Endothelial cell (in vitro differentiated cells): ENCODE measurements around the gene SOX11. TPM values are rescaled to one million over a fixed set of nuclear protein-coding genes. Genes with fewer than 3 reads are reported as not detected.

Source experiments
- DNase-seq: peaks from one replicate; pipeline ENCODE4 v3.0.0; 2021; ENCODE audit warnings: low spot score
- H3K27ac Mint-ChIP-seq: one replicate; pipeline ENCODE4 v1.8.0; 2021; ENCODE audit warnings: mixed read lengths, inconsistent platforms; ENCODE audit not compliant: unreplicated experiment
- H3K27me3 Mint-ChIP-seq: one replicate; pipeline ENCODE4 v1.8.0; 2021; ENCODE audit warnings: mild to moderate bottlenecking, moderate library complexity, mixed read lengths, inconsistent platforms; ENCODE audit not compliant: unreplicated experiment
- H3K36me3 Mint-ChIP-seq: one replicate; pipeline ENCODE4 v1.8.0; 2021; ENCODE audit warnings: mild to moderate bottlenecking, low read depth, mixed read lengths, inconsistent platforms; ENCODE audit not compliant: unreplicated experiment
- H3K4me1 Mint-ChIP-seq: one replicate; pipeline ENCODE4 v1.8.0; 2021; ENCODE audit warnings: mild to moderate bottlenecking, mixed read lengths, inconsistent platforms; ENCODE audit not compliant: unreplicated experiment
- H3K4me3 Mint-ChIP-seq: one replicate; pipeline ENCODE4 v1.8.0; 2021; ENCODE audit warnings: mild to moderate bottlenecking, mixed read lengths, inconsistent platforms; ENCODE audit not compliant: unreplicated experiment
- H3K9me3 Mint-ChIP-seq: one replicate; pipeline ENCODE4 v1.8.0; 2021; ENCODE audit warnings: mixed read lengths, inconsistent platforms; ENCODE audit not compliant: unreplicated experiment
- CTCF ChIP-seq: fragments of 200-600 bp; sonication (generic); IDR thresholded peaks from one replicate; pipeline ENCODE4 v1.5.0; 2021; ENCODE audit warnings: antibody characterized with exemption; ENCODE audit not compliant: unreplicated experiment
- total RNA-seq: library from RNA; stranded (reverse); fragmentation: NEBNext Ultra II Directional; extraction: Animal tissue kit (Norgen Biotek cat#: 25700); gene quantifications from one replicate; pipeline ENCODE4 v1.2.1, GENCODE V29; 2021; ENCODE audit not compliant: unreplicated experiment

SOX11 gene
- total RNA-seq, 1 donor from 2014 or later: 39.4 TPM

GRCh38 chr2:5725794-5726463 is 33.7 kb downstream of the SOX11 start:
- peak; percentile 55 for DNase-seq
- no peaks in the 10 kb centered on the region for H3K36me3 Mint-ChIP-seq

GRCh38 chr2:5727235-5727634 is 35.1 kb downstream of the SOX11 start:
- Mint-ChIP-seq H3K4me1 (peaks cover 7% of the 10 kb centered on the region), H3K27ac (no peak overlapping the region), H3K36me3 (no peaks in the 10 kb centered on the region), H3K27me3 (peaks cover 3% of the 10 kb centered on the region), H3K9me3 (no peaks in the 10 kb centered on the region), H3K4me3 (peak overlapping the region; percentile 26)
- no peak for DNase-seq
- TF ChIP-seq CTCF: no peak

More at GRCh38 chr2:5725794-5726463, 33.7 kb downstream of the SOX11 start:
- H3K27me3 Mint-ChIP-seq: peaks cover 3% of the 10 kb centered on the region
- no peak for TF ChIP-seq CTCF
- H3K4me3 Mint-ChIP-seq: peak overlapping the region; percentile 76
- no peaks in the 10 kb centered on the region for H3K9me3 Mint-ChIP-seq
- H3K4me1 Mint-ChIP-seq: peaks cover 3% of the 10 kb centered on the region
- peak overlapping the region; percentile 92 for H3K27ac Mint-ChIP-seq

GRCh38 chr2:5729416-5729815 is 37.2 kb downstream of the SOX11 start:
- Mint-ChIP-seq H3K4me3 (no peak overlapping the region), H3K27me3 (peaks cover 3% of the 10 kb centered on the region), H3K27ac (no peak overlapping the region), H3K4me1 (peaks cover 7% of the 10 kb centered on the region), H3K36me3 (no peaks in the 10 kb centered on the region), H3K9me3 (no peaks in the 10 kb centered on the region)
- DNase-seq: no peak
- TF ChIP-seq CTCF: no peak

GRCh38 chr2:5730386-5730785 is 38.2 kb downstream of the SOX11 start:
- Mint-ChIP-seq H3K27ac (no peak overlapping the region), H3K4me1 (peaks cover 7% of the 10 kb centered on the region), H3K9me3 (no peaks in the 10 kb centered on the region), H3K27me3 (peaks cover 3% of the 10 kb centered on the region), H3K4me3 (no peak overlapping the region), H3K36me3 (no peaks in the 10 kb centered on the region)
- no peak for DNase-seq
- no peak for TF ChIP-seq CTCF

GRCh38 chr2:5734859-5735520 is 42.8 kb downstream of the SOX11 start:
- Mint-ChIP-seq H3K27ac (no peak overlapping the region), H3K4me1 (peaks cover 4% of the 10 kb centered on the region), H3K36me3 (no peaks in the 10 kb centered on the region), H3K27me3 (no peaks in the 10 kb centered on the region), H3K9me3 (no peaks in the 10 kb centered on the region), H3K4me3 (no peak overlapping the region)
- no peak for DNase-seq
- TF ChIP-seq CTCF: no peak
